Activated CD4-positive, alpha-beta memory T cell treated with anti-CD3 and anti-CD28 coated beads for 36 hours (primary cell): ENCODE measurements around the gene MRPS14. TPM values are rescaled to one million over a fixed set of nuclear protein-coding genes. Genes with fewer than 3 reads are reported as not detected.
A peak's percentile ranks its signal among the peaks of the same experiment; 100 is the strongest.

Experiments
- CTCF ChIA-PET: fragments of 350-600 bp; sonication (Branson Sonifier 250); formaldehyde crosslinking; loops from one replicate; lab custom pipeline; 2021; ENCODE audit warnings: antibody characterized with exemption, inconsistent platforms; lab: Charles Lee
- POLR2A ChIA-PET: fragments of 350-600 bp; sonication (Branson Sonifier 250); formaldehyde crosslinking; loops from one replicate; lab custom pipeline; 2021; ENCODE audit warnings: antibody characterized with exemption; lab: Charles Lee
- DNase-seq: peaks from one replicate; pipeline ENCODE4 v3.0.0-alpha.2; 2020
- H3K27ac Mint-ChIP-seq: one replicate; pipeline ENCODE4 v1.8.0; 2021; ENCODE audit warnings: mixed read lengths
- H3K27me3 Mint-ChIP-seq: one replicate; pipeline ENCODE4 v1.8.0; 2021; ENCODE audit warnings: mixed read lengths
- H3K36me3 Mint-ChIP-seq: one replicate; pipeline ENCODE4 v1.8.0; 2021; ENCODE audit warnings: mixed read lengths
- H3K4me1 Mint-ChIP-seq: one replicate; pipeline ENCODE4 v1.8.0; 2021; ENCODE audit warnings: low read depth, mixed read lengths
- H3K4me3 Mint-ChIP-seq: one replicate; pipeline ENCODE4 v1.8.0; 2021; ENCODE audit warnings: mild to moderate bottlenecking, mixed read lengths
- H3K9me3 Mint-ChIP-seq: one replicate; pipeline ENCODE4 v1.8.0; 2021; ENCODE audit warnings: mixed read lengths
- intact Hi-C: fragments of 100-400 bp; cut with micrococcal nuclease; formaldehyde crosslinking; loops from one replicate; pipeline ENCODE4 v1.15.1; 2023
- total RNA-seq, 2 experiments: library from RNA; stranded (reverse); gene quantifications; one replicate each; pipeline ENCODE4 v1.2.3, GENCODE V29; 2021

The MRPS14 gene
- total RNA-seq, 2 experiments from 2014 or later, result 44.7 to 47.6 TPM

- DNase-seq, result no peak
- Mint-ChIP-seq H3K27me3 (no peaks in the 10 kb centered on the region), H3K4me3 (no peak overlapping the region), H3K27ac (no peak overlapping the region), H3K9me3 (peaks cover 4% of the 10 kb centered on the region), H3K4me1 (peaks cover 35% of the 10 kb centered on the region), H3K36me3 (peaks cover 32% of the 10 kb centered on the region)
- POLR2A ChIA-PET, result interaction anchor here (2.8 kb wide), 1 partner anchor 14 kb away, joined by 13 read pairs; the partner anchor contains the start of gene CACYBP
- intact Hi-C loops, result no loop called here
- CTCF ChIA-PET, result interaction anchor here (1.6 kb wide), 1 partner anchor 8 kb away, joined by 7 read pairs; no protein-coding TSS in a partner anchor
Measured at GRCh38 chr1:174984952-174985351, 38.3 kb downstream of the MRPS14 start.

- DNase-seq, result peak; percentile 42
- H3K27ac Mint-ChIP-seq, result no peak overlapping the region
- H3K4me3 Mint-ChIP-seq, result no peak overlapping the region
- H3K4me1 Mint-ChIP-seq, result peaks cover 20% of the 10 kb centered on the region
- ChIA-PET POLR2A (interaction anchor here (1.1 to 1.4 kb wide), 2 partner anchors 13 to 15 kb away, joined by 5 read pairs; no protein-coding TSS in a partner anchor), CTCF (interaction anchor here (0.6 to 2.3 kb wide), 27 partner anchors 10 to 721 kb away, joined by 3 to 24 read pairs (median 4); no protein-coding TSS in a partner anchor)
- H3K36me3 Mint-ChIP-seq, result peaks cover 28% of the 10 kb centered on the region
- peaks cover 4% of the 10 kb centered on the region for H3K9me3 Mint-ChIP-seq
- intact Hi-C loops, result loop anchor here (1.0 to 2.0 kb wide), 4 partner anchors 14 to 213 kb away; no protein-coding TSS in a partner anchor
- H3K27me3 Mint-ChIP-seq, result no peaks in the 10 kb centered on the region
Measured at GRCh38 chr1:174982971-174983689, 40.1 kb downstream of the MRPS14 start.

GRCh38 chr1:174976436-174977108 lies 46.7 kb downstream of the MRPS14 start:
- intact Hi-C loops, result loop anchor here (1.0 kb wide), 1 partner anchor 8 kb away; no protein-coding TSS in a partner anchor
- H3K27me3 Mint-ChIP-seq, result no peaks in the 10 kb centered on the region
- peaks cover 32% of the 10 kb centered on the region for H3K36me3 Mint-ChIP-seq
- CTCF ChIA-PET, result interaction anchor here (0.6 to 2.3 kb wide), 7 partner anchors 9 to 717 kb away, joined by 3 to 12 read pairs (median 3); partner anchors contain the start of gene CACYBP
- H3K4me1 Mint-ChIP-seq, result peaks cover 51% of the 10 kb centered on the region
- H3K27ac Mint-ChIP-seq, result peak overlapping the region; percentile 58
- no peaks in the 10 kb centered on the region for H3K9me3 Mint-ChIP-seq
- H3K4me3 Mint-ChIP-seq, result no peak overlapping the region
- peak; percentile 27 for DNase-seq
- POLR2A ChIA-PET, result interaction anchor here (1.1 to 1.3 kb wide), 3 partner anchors 8 to 53 kb away, joined by 3 to 6 read pairs (median 4); partner anchors contain the start of gene CACYBP

GRCh38 chr1:174975764-174976163 lies 47.5 kb downstream of the MRPS14 start:
- Mint-ChIP-seq H3K9me3 (no peaks in the 10 kb centered on the region), H3K27me3 (no peaks in the 10 kb centered on the region), H3K36me3 (peaks cover 32% of the 10 kb centered on the region), H3K27ac (peak overlapping the region; percentile 5), H3K4me3 (no peak overlapping the region), H3K4me1 (peaks cover 51% of the 10 kb centered on the region)
- intact Hi-C loops, result no loop called here
- ChIA-PET POLR2A (no interaction called here), CTCF (interaction anchor here (1.5 to 2.3 kb wide), 3 partner anchors 10 to 28 kb away, joined by 3 to 12 read pairs (median 7); partner anchors contain the start of gene CACYBP)
- no peak for DNase-seq

- no peak for DNase-seq
- Mint-ChIP-seq H3K36me3 (peaks cover 27% of the 10 kb centered on the region), H3K27ac (no peak overlapping the region), H3K4me3 (no peak overlapping the region), H3K9me3 (no peaks in the 10 kb centered on the region), H3K27me3 (no peaks in the 10 kb centered on the region), H3K4me1 (peaks cover 51% of the 10 kb centered on the region)
- ChIA-PET CTCF (no interaction called here), POLR2A (interaction anchor here (1.1 kb wide), 1 partner anchor 10 kb away, joined by 3 read pairs; no protein-coding TSS in a partner anchor)
- intact Hi-C loops, result no loop called here
Measured at GRCh38 chr1:174974711-174975119, 48.5 kb downstream of the MRPS14 start.

- Mint-ChIP-seq H3K4me1 (peaks cover 65% of the 10 kb centered on the region), H3K4me3 (no peak overlapping the region), H3K36me3 (peaks cover 26% of the 10 kb centered on the region), H3K27me3 (no peaks in the 10 kb centered on the region), H3K9me3 (no peaks in the 10 kb centered on the region), H3K27ac (no peak overlapping the region)
- intact Hi-C loops, result no loop called here
- no peak for DNase-seq
- ChIA-PET POLR2A (no interaction called here), CTCF (interaction anchor here (1.2 kb wide), 1 partner anchor 12 kb away, joined by 3 read pairs; no protein-coding TSS in a partner anchor)
Measured at GRCh38 chr1:174971902-174972301, 51.3 kb downstream of the MRPS14 start.

- DNase-seq, result no peak
- Mint-ChIP-seq H3K9me3 (no peaks in the 10 kb centered on the region), H3K4me1 (peaks cover 62% of the 10 kb centered on the region), H3K4me3 (no peak overlapping the region), H3K36me3 (peaks cover 26% of the 10 kb centered on the region), H3K27me3 (no peaks in the 10 kb centered on the region), H3K27ac (no peak overlapping the region)
- ChIA-PET POLR2A (no interaction called here), CTCF (interaction anchor here (1.2 kb wide), 1 partner anchor 12 kb away, joined by 3 read pairs; no protein-coding TSS in a partner anchor)
- intact Hi-C loops, result no loop called here
Measured at GRCh38 chr1:174971466-174971865, 51.8 kb downstream of the MRPS14 start.

GRCh38 chr1:174969977-174970376 lies 53.2 kb downstream of the MRPS14 start:
- Mint-ChIP-seq H3K36me3 (peaks cover 18% of the 10 kb centered on the region), H3K4me1 (peaks cover 65% of the 10 kb centered on the region), H3K27ac (peak overlapping the region; percentile 13), H3K27me3 (no peaks in the 10 kb centered on the region), H3K9me3 (no peaks in the 10 kb centered on the region), H3K4me3 (no peak overlapping the region)
- intact Hi-C loops, result loop anchor here (1.0 to 5.0 kb wide), 6 partner anchors 13 to 1237 kb away; partner anchors contain the start of genes COP1, MRPS14 and ZBTB37
- ChIA-PET POLR2A (interaction anchor here (1.4 kb wide), 1 partner anchor 13 kb away, joined by 5 read pairs; no protein-coding TSS in a partner anchor), CTCF (interaction anchor here (0.9 to 1.4 kb wide), 6 partner anchors 9 to 59 kb away, joined by 3 to 6 read pairs (median 4); no protein-coding TSS in a partner anchor)
- DNase-seq, result peak; percentile 48

- peak; percentile 26 for DNase-seq
- no peaks in the 10 kb centered on the region for H3K9me3 Mint-ChIP-seq
- POLR2A ChIA-PET, result interaction anchor here (0.9 to 1.8 kb wide), 8 partner anchors 8 to 169 kb away, joined by 3 to 16 read pairs (median 4); partner anchors contain the start of gene CACYBP
Measured at GRCh38 chr1:174968750-174969244, 54.4 kb downstream of the MRPS14 start.

GRCh38 chr1:174967845-174968705 lies 55.1 kb downstream of the MRPS14 start:
- H3K27me3 Mint-ChIP-seq, result no peaks in the 10 kb centered on the region
- peaks cover 10% of the 10 kb centered on the region for H3K36me3 Mint-ChIP-seq
- ChIA-PET POLR2A (interaction anchor here (0.7 to 1.8 kb wide), 9 partner anchors 9 to 179 kb away, joined by 3 to 16 read pairs (median 4); partner anchors contain the start of gene CACYBP), CTCF (interaction anchor here (0.7 to 1.1 kb wide), 4 partner anchors 15 to 49 kb away, joined by 3 to 5 read pairs (median 4); no protein-coding TSS in a partner anchor)
- DNase-seq, result no peak
- peak overlapping the region; percentile 90 for H3K27ac Mint-ChIP-seq
- H3K9me3 Mint-ChIP-seq, result no peaks in the 10 kb centered on the region
- intact Hi-C loops, result loop anchor here (1.0 to 5.0 kb wide), 8 partner anchors 9 to 1239 kb away; partner anchors contain the start of genes CACYBP, COP1 and MRPS14
- H3K4me1 Mint-ChIP-seq, result peaks cover 81% of the 10 kb centered on the region
- H3K4me3 Mint-ChIP-seq, result peak overlapping the region; percentile 68

More at GRCh38 chr1:174968750-174969244, 54.4 kb downstream of the MRPS14 start:
- H3K36me3 Mint-ChIP-seq, result peaks cover 12% of the 10 kb centered on the region
- H3K27me3 Mint-ChIP-seq, result no peaks in the 10 kb centered on the region
- H3K4me3 Mint-ChIP-seq, result peak overlapping the region; percentile 68
- peaks cover 75% of the 10 kb centered on the region for H3K4me1 Mint-ChIP-seq
- H3K27ac Mint-ChIP-seq, result peak overlapping the region; percentile 90
- CTCF ChIA-PET, result interaction anchor here (0.5 to 1.1 kb wide), 4 partner anchors 14 to 46 kb away, joined by 3 to 5 read pairs (median 4); no protein-coding TSS in a partner anchor
- intact Hi-C loops, result loop anchor here (1.0 to 5.0 kb wide), 9 partner anchors 9 to 1239 kb away; partner anchors contain the start of genes CACYBP, COP1, MRPS14 and ZBTB37
